Neural cell (in vitro differentiated cells): Measurements from ENCODE around the gene RELCH.

Experiments used
- EP300 ChIP-seq: fragments of 450-650 bp; conservative IDR thresholded peaks from 2 replicates; pipeline ENCODE4 v1.6.1; 2014; ENCODE audit warnings: antibody characterized with exemption, mild to moderate bottlenecking, moderate library complexity; ENCODE audit not compliant: poor library complexity, severe bottlenecking
- MXI1 ChIP-seq: fragments of 450-650 bp; conservative IDR thresholded peaks from 2 replicates; pipeline ENCODE4 v1.6.1; 2014; ENCODE audit warnings: antibody characterized with exemption, mild to moderate bottlenecking; ENCODE audit not compliant: poor library complexity, severe bottlenecking
- POLR2AphosphoS5 ChIP-seq: IDR thresholded peaks from 2 replicates; pipeline ENCODE4 v1.6.1; 2012
- SMC3 ChIP-seq: fragments of 450-650 bp; conservative IDR thresholded peaks from 2 replicates; pipeline ENCODE4 v1.6.1; 2014; ENCODE audit warnings: antibody characterized with exemption, mild to moderate bottlenecking, moderate library complexity; ENCODE audit not compliant: poor library complexity
- TF ChIP-seq, protein P1 (sequence below): fragments of 450-650 bp; IDR thresholded peaks from 2 replicates; pipeline ENCODE4 v1.5.1; 2014; ENCODE audit warnings: antibody characterized with exemption, mild to moderate bottlenecking, moderate library complexity; ENCODE audit not compliant: poor library complexity, severe bottlenecking

DNA sequence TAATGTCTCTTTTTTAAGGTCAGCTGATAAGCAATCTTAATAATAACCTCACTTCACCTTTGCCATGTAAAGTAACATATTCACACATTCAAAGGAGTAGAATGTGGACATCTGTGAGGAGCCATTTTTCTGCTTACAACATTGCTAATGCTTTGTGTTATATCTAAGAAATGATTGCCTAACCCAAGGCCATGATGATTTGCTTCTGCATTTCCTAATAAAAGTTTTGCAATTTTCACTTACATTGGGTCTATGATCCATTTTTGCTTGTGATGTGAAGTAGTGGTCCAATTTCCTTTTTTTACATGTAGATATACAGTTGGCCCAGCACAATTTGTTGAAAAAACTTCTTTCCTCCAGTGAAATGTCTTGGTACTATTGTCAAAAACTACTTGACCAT is 22.0 kb downstream of the RELCH start:
- TF ChIP-seq SMC3 (no peak), EP300 (no peak), POLR2AphosphoS5 (no peak), MXI1 (no peak)
- TF ChIP-seq, protein P1, sequence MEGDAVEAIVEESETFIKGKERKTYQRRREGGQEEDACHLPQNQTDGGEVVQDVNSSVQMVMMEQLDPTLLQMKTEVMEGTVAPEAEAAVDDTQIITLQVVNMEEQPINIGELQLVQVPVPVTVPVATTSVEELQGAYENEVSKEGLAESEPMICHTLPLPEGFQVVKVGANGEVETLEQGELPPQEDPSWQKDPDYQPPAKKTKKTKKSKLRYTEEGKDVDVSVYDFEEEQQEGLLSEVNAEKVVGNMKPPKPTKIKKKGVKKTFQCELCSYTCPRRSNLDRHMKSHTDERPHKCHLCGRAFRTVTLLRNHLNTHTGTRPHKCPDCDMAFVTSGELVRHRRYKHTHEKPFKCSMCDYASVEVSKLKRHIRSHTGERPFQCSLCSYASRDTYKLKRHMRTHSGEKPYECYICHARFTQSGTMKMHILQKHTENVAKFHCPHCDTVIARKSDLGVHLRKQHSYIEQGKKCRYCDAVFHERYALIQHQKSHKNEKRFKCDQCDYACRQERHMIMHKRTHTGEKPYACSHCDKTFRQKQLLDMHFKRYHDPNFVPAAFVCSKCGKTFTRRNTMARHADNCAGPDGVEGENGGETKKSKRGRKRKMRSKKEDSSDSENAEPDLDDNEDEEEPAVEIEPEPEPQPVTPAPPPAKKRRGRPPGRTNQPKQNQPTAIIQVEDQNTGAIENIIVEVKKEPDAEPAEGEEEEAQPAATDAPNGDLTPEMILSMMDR, result no peak
